ENCODE results near the gene ADRA2A. TPM values are rescaled to one million over a fixed set of nuclear protein-coding genes. Genes with fewer than 3 reads are reported as not detected.

The ADRA2A gene
- total and polyA plus RNA-seq, 2 experiments from 2014 or later = 1.8 to 1.9 TPM

DNA sequence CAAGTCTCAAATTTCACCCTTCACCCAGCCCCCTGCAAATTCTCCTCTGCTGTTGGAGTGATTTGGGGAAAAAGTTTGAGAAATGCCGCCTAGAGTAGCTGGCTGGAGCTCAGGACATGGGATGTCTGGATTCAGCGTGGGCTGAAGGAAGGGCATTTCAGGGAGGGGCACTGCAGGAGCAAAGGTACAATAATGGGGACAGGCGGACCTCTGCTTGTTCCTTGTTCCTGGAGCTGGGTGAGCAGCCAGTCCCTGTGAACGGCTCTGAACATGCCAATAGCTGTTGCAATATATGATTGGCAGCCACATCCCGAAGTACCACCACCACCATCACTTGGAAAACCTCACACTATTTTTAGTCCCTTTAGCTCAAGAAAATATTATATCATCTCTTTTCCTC lies 23.4 kb downstream of the ADRA2A start:
- Histone ChIP-seq H3K27me3 (no peaks in the 10 kb centered on the region), H3K4me1 (ENCODE audit: insufficient read depth) (no peaks in the 10 kb centered on the region), H3K9me2 (replicated peaks; ENCODE audit: insufficient read depth) (no peaks in the 10 kb centered on the region), H3K79me2 (no peaks in the 10 kb centered on the region), H3K27ac (no peak overlapping the region), H3K4me3 (no peak overlapping the region), H3K9me3 (ENCODE audit: low read depth) (no peaks in the 10 kb centered on the region), H3K36me3 (replicated peaks; ENCODE audit: insufficient read depth, low read depth) (no peaks in the 10 kb centered on the region), H3K4me2 (no peak overlapping the region), H4K20me1 (ENCODE audit: insufficient read depth, poor library complexity, severe bottlenecking) (no peaks in the 10 kb centered on the region), H2AFZ (no peak overlapping the region)
- 76% methylated on average over 5 of the region's 5 CpGs for WGBS (ENCODE audit: low lambda C conversion rate, missing lambda C conversion rate)
- no peak for TF ChIP-seq EZH2phosphoT487 (IDR thresholded peaks at IDR 0.05; ENCODE audit: low read depth, severe bottlenecking, unreplicated experiment)
- TF ChIP-seq EZH2 (IDR thresholded peaks at IDR 0.05; ENCODE audit: borderline replicate concordance) = no peak
- TF ChIP-seq, protein P1, sequence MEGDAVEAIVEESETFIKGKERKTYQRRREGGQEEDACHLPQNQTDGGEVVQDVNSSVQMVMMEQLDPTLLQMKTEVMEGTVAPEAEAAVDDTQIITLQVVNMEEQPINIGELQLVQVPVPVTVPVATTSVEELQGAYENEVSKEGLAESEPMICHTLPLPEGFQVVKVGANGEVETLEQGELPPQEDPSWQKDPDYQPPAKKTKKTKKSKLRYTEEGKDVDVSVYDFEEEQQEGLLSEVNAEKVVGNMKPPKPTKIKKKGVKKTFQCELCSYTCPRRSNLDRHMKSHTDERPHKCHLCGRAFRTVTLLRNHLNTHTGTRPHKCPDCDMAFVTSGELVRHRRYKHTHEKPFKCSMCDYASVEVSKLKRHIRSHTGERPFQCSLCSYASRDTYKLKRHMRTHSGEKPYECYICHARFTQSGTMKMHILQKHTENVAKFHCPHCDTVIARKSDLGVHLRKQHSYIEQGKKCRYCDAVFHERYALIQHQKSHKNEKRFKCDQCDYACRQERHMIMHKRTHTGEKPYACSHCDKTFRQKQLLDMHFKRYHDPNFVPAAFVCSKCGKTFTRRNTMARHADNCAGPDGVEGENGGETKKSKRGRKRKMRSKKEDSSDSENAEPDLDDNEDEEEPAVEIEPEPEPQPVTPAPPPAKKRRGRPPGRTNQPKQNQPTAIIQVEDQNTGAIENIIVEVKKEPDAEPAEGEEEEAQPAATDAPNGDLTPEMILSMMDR (IDR thresholded peaks at IDR 0.05; ENCODE audit: poor library complexity) = no peak
- no peak for DNase-seq (ENCODE audit: low spot score)

DNA sequence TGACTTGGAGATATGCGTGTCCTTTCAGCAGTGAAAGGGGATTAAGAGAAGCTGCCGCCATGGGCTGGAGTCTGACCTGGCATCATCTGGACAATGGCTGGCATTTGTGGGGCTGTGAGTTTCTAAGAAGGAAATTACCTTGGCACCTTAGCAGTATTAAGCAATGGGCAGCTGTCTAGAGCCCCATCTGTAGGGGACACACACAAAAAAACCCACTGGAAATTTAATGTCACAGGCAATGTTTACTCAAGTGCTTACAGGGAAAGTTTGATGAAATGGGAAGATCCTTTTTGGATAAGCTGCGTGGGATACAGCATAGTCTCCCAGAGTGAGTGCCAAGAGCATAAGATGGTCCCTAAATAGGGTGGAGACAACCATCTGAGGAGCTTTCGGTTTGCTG lies 25.0 kb downstream of the ADRA2A start:
- Histone ChIP-seq H3K27ac (no peak overlapping the region), H3K4me2 (no peak overlapping the region), H3K4me3 (no peak overlapping the region), H4K20me1 (ENCODE audit: insufficient read depth, poor library complexity, severe bottlenecking) (no peaks in the 10 kb centered on the region), H3K9me3 (ENCODE audit: low read depth) (no peaks in the 10 kb centered on the region), H3K9me2 (replicated peaks; ENCODE audit: insufficient read depth) (no peaks in the 10 kb centered on the region), H3K27me3 (no peaks in the 10 kb centered on the region), H3K4me1 (ENCODE audit: insufficient read depth) (no peaks in the 10 kb centered on the region), H3K36me3 (replicated peaks; ENCODE audit: insufficient read depth, low read depth) (no peaks in the 10 kb centered on the region), H3K79me2 (no peaks in the 10 kb centered on the region), H2AFZ (no peak overlapping the region)
- TF ChIP-seq, protein P1 (IDR thresholded peaks at IDR 0.05; ENCODE audit: poor library complexity) = no peak
- TF ChIP-seq EZH2 (IDR thresholded peaks at IDR 0.05; ENCODE audit: borderline replicate concordance) = no peak
- TF ChIP-seq EZH2phosphoT487 (IDR thresholded peaks at IDR 0.05; ENCODE audit: low read depth, severe bottlenecking, unreplicated experiment) = no peak
- DNase-seq (ENCODE audit: low spot score) = no peak
- WGBS (ENCODE audit: low lambda C conversion rate, missing lambda C conversion rate) = 81% methylated on average over 4 of the region's 4 CpGs

DNA sequence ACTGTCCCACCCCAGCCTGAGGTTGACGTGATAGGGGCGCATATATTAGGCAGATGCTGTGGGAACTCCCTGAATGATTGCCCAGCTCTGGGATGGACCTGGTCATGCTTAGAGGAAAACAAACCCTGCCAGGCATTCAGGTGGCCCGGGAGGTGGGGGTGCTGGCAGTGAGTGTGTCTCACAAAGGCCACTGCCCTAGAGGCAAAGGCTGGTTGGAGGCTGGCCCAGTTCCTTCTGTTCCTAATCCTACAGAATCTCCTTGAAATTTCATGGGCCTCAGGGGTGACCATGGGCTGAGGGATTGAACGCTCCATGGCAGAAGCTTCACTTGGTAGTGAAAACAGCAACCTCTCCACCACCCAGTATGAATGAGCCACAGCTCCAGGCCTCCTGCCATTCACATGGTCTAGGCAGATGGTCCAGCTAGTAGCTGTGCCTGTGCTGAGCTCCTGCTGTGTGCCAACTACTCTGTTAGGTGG lies 25.6 kb downstream of the ADRA2A start:
- no peak overlapping the region for H3K4me3 ChIP-seq
- no peak overlapping the region for H3K4me2 ChIP-seq
- no peaks in the 10 kb centered on the region for H3K79me2 ChIP-seq
- no peaks in the 10 kb centered on the region for H3K9me2 ChIP-seq (replicated peaks; ENCODE audit: insufficient read depth)
- TF ChIP-seq, protein P1 (IDR thresholded peaks at IDR 0.05; ENCODE audit: poor library complexity) = no peak
- TF ChIP-seq EZH2phosphoT487 (IDR thresholded peaks at IDR 0.05; ENCODE audit: low read depth, severe bottlenecking, unreplicated experiment) (no peak), EZH2 (IDR thresholded peaks at IDR 0.05; ENCODE audit: borderline replicate concordance) (no peak)
- no peaks in the 10 kb centered on the region for H3K4me1 ChIP-seq (ENCODE audit: insufficient read depth)
- WGBS (ENCODE audit: low lambda C conversion rate, missing lambda C conversion rate) = 79% methylated on average over 4 of the region's 4 CpGs
- no peak for DNase-seq (ENCODE audit: low spot score)
- no peaks in the 10 kb centered on the region for H3K27me3 ChIP-seq
- no peak overlapping the region for H2AFZ ChIP-seq
- H4K20me1 ChIP-seq (ENCODE audit: insufficient read depth, poor library complexity, severe bottlenecking) = no peaks in the 10 kb centered on the region
- H3K9me3 ChIP-seq (ENCODE audit: low read depth) = no peaks in the 10 kb centered on the region
- no peak overlapping the region for H3K27ac ChIP-seq
- H3K36me3 ChIP-seq (replicated peaks; ENCODE audit: insufficient read depth, low read depth) = no peaks in the 10 kb centered on the region
